ENCODE data around the gene SLC35B4.

The SLC35B4 gene

DNA sequence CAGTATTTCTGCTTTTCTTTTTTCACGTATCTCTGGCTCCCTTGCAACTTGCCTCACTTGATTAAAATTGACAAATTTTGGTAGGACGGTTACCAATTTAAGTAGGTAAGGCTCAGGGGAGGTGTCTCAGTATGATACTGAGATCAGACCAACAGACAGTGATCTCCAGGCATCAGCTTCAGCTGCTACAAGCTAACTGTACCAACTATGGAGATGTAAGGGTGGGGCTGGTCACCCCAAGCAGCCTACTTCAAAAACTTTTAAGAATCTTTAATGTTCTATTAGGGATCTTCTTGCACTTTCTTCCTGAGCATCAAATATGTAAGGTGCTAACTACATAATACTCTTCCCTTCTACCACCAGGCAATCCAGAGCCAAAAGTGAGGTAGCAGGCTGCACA is 26.9 kb downstream of the SLC35B4 start:
- Histone ChIP-seq H3K9me3 (ENCODE audit: control insufficient read depth, insufficient read depth, low read length) (no peaks in the 10 kb centered on the region), H3K4me1 (ENCODE audit: control insufficient read depth, insufficient read depth, low read length) (peaks cover 13% of the 10 kb centered on the region; the same call in 1 of the 2 replicates), H3K9ac (ENCODE audit: low read depth, low read length) (no peak overlapping the region), H3K27ac (ENCODE audit: low read depth, low read length) (no peak overlapping the region), H3K36me3 (ENCODE audit: control insufficient read depth, insufficient read depth, low read length) (peaks cover 12% of the 10 kb centered on the region), H3K4me3 (ENCODE audit: low read depth, low read length) (no peak overlapping the region), H3K27me3 (ENCODE audit: control insufficient read depth, insufficient read depth, low read length) (no peaks in the 10 kb centered on the region)

DNA sequence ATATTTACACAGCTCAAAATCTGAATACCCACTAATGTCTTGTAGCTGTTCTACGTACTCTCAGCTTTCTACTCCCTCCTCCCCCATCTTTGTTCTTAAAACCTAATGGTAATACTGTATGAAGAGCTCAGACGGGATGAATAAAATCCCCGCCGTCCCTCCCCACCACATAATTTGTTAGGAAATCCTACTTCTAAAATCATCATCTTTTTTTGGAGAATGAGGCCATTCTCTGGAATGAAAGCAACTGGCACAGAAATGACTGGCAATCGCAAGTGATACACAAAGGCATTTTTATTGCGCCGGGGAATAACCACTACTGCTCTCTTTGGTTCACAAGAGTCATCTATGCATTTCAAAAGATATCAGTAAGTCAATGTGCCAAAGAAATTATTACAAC is 27.3 kb downstream of the SLC35B4 start:
- Histone ChIP-seq H3K4me3 (ENCODE audit: low read depth, low read length) (no peak overlapping the region), H3K36me3 (ENCODE audit: control insufficient read depth, insufficient read depth, low read length) (peaks cover 8% of the 10 kb centered on the region), H3K27ac (ENCODE audit: low read depth, low read length) (no peak overlapping the region), H3K9me3 (ENCODE audit: control insufficient read depth, insufficient read depth, low read length) (no peaks in the 10 kb centered on the region), H3K27me3 (ENCODE audit: control insufficient read depth, insufficient read depth, low read length) (no peaks in the 10 kb centered on the region), H3K9ac (ENCODE audit: low read depth, low read length) (no peak overlapping the region), H3K4me1 (ENCODE audit: control insufficient read depth, insufficient read depth, low read length) (peaks cover 13% of the 10 kb centered on the region; the same call in 1 of the 2 replicates)

DNA sequence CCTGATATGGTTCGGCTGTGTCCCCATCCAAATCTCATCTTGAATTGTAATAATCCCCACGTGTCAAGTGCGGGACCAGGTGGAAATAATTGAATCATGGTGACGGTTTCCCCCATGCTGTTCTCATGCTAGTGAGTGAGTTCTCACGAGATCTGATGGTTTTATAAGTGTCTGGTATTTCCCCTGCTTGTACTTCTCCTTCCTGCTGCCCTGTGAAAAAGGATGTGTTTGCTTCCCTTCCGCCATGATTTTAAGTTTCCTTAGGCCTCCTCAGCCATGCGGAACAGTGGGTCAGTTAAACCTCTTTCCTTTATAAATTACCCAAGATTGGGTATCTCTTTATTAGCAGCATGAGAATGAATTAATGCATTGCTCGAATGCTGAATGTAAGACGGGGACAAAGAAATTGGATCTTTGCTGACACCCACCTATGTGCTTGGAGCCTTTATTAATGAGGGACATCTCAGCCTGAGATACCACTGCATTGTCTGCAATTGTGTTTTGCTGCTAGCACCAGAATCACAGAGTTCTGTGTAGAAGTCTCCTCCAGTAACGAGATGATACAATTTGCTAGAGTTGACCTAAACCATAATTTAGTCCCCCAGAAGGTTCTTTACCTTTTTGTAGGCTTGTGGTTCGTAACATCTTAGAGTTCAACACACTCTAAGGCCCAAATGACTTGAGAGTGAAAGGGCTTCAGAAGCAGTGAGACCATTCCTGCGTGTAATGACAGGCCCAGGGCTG is 28.6 kb downstream of the SLC35B4 start:
- H3K4me3 ChIP-seq (ENCODE audit: low read depth, low read length): no peak overlapping the region
- 0 out of 2 replicates have a peak, but pooled peaks cover 2% of the 10 kb centered on the region for H3K36me3 ChIP-seq (ENCODE audit: control insufficient read depth, insufficient read depth, low read length)
- no peak overlapping the region for H3K27ac ChIP-seq (ENCODE audit: low read depth, low read length)
- no peak overlapping the region for H3K9ac ChIP-seq (ENCODE audit: low read depth, low read length)
- no peaks in the 10 kb centered on the region for H3K9me3 ChIP-seq (ENCODE audit: control insufficient read depth, insufficient read depth, low read length)
- H3K4me1 ChIP-seq (ENCODE audit: control insufficient read depth, insufficient read depth, low read length): peaks cover 13% of the 10 kb centered on the region; the same call in 1 of the 2 replicates
- no peaks in the 10 kb centered on the region for H3K27me3 ChIP-seq (ENCODE audit: control insufficient read depth, insufficient read depth, low read length)

DNA sequence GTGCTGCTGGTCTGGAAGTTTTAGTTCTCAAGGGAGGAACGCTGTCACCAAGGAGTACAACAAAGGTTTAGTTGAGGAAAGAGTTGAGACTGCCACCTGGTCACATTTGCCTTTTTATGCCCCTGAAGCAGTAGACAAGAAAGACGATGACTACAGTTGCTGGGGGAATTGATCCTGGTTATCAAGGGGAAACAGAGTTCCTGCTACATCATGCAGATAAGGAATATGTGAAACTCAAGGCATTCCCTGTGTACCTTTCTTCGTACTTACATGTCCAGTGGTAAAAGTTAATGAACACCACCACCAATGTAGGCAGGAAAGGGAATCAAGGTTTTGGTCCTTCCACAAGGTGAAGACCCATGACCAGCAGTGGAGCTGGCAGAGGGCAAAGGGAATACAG is 31.8 kb downstream of the SLC35B4 start:
- no peaks in the 10 kb centered on the region for H3K9me3 ChIP-seq (ENCODE audit: control insufficient read depth, insufficient read depth, low read length)
- H3K27ac ChIP-seq (ENCODE audit: low read depth, low read length): no peak overlapping the region
- no peaks in the 10 kb centered on the region for H3K36me3 ChIP-seq (ENCODE audit: control insufficient read depth, insufficient read depth, low read length)
- peaks cover 13% of the 10 kb centered on the region; the same call in 1 of the 2 replicates for H3K4me1 ChIP-seq (ENCODE audit: control insufficient read depth, insufficient read depth, low read length)
- H3K4me3 ChIP-seq (ENCODE audit: low read depth, low read length): no peak overlapping the region
- no peaks in the 10 kb centered on the region for H3K27me3 ChIP-seq (ENCODE audit: control insufficient read depth, insufficient read depth, low read length)
- no peak overlapping the region for H3K9ac ChIP-seq (ENCODE audit: low read depth, low read length)

DNA sequence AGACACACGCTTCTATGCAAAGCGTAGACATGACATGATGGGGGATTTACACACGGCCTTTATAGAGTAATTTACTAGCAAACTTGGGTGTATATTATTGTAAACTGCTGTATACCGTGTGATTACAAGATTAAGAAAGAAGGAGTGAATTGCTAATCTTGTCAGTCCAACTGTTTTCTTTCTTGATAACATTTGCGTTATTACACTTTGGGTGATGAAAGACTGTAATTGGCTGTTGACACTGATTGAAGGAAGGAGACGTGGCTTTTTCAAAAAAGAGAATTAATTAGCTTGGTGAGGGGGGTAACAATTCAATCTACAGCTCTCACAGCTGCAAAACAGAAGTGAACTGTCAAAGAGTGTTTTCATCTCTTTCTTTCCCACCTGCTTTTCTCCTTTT is 32.7 kb downstream of the SLC35B4 start:
- H3K36me3 ChIP-seq (ENCODE audit: control insufficient read depth, insufficient read depth, low read length): no peaks in the 10 kb centered on the region
- H3K27ac ChIP-seq (ENCODE audit: low read depth, low read length): no peak overlapping the region
- no peaks in the 10 kb centered on the region for H3K27me3 ChIP-seq (ENCODE audit: control insufficient read depth, insufficient read depth, low read length)
- H3K4me1 ChIP-seq (ENCODE audit: control insufficient read depth, insufficient read depth, low read length): peaks cover 8% of the 10 kb centered on the region; the same call in 1 of the 2 replicates
- H3K9me3 ChIP-seq (ENCODE audit: control insufficient read depth, insufficient read depth, low read length): no peaks in the 10 kb centered on the region
- no peak overlapping the region for H3K9ac ChIP-seq (ENCODE audit: low read depth, low read length)
- no peak overlapping the region for H3K4me3 ChIP-seq (ENCODE audit: low read depth, low read length)

DNA sequence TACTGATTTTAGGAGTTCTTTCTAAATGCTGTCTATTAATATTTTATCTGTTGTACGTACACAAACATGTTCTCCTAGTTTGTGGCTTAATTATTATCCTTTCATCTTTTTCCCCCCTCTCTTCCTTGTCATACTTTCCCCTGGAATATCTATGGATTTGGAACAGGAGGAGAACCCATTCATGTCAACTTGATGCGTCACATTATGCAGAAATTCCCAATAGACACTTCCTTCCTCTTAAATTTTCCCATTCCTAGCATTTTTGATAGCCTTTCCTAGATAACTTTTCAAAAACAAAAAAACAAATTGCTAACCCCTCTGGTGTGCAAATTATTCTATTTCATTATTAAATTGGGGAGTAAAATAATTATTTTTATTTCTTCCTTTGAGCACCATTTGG is 36.2 kb downstream of the SLC35B4 start:
- Histone ChIP-seq H3K4me3 (ENCODE audit: low read depth, low read length) (no peak overlapping the region), H3K4me1 (ENCODE audit: control insufficient read depth, insufficient read depth, low read length) (peaks cover 10% of the 10 kb centered on the region), H3K9me3 (ENCODE audit: control insufficient read depth, insufficient read depth, low read length) (no peaks in the 10 kb centered on the region), H3K27ac (ENCODE audit: low read depth, low read length) (no peak overlapping the region), H3K9ac (ENCODE audit: low read depth, low read length) (no peak overlapping the region), H3K36me3 (ENCODE audit: control insufficient read depth, insufficient read depth, low read length) (no peaks in the 10 kb centered on the region), H3K27me3 (ENCODE audit: control insufficient read depth, insufficient read depth, low read length) (no peaks in the 10 kb centered on the region)

DNA sequence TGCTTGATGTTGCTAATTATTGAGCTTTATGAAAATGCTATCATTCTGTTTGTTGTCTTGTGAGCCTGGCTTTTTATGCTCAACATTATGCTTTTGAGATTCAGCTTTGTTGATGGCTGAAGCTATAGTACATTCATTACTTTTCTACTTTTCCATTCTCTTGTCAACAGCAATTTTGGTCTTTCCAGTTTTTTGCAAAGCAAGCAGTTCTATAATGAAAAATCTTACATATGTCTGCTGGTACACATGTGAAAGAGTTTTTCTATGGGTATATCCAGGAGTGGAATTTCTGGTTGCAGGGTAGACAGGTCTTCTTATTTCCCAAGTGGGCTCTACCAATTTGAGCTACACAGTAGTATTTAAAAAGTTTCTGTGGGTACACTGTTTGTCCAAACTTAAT is 36.8 kb downstream of the SLC35B4 start:
- Histone ChIP-seq H3K27me3 (ENCODE audit: control insufficient read depth, insufficient read depth, low read length) (no peaks in the 10 kb centered on the region), H3K9me3 (ENCODE audit: control insufficient read depth, insufficient read depth, low read length) (no peaks in the 10 kb centered on the region), H3K4me1 (ENCODE audit: control insufficient read depth, insufficient read depth, low read length) (peaks cover 10% of the 10 kb centered on the region), H3K9ac (ENCODE audit: low read depth, low read length) (no peak overlapping the region), H3K27ac (ENCODE audit: low read depth, low read length) (no peak overlapping the region), H3K36me3 (ENCODE audit: control insufficient read depth, insufficient read depth, low read length) (no peaks in the 10 kb centered on the region), H3K4me3 (ENCODE audit: low read depth, low read length) (no peak overlapping the region)

DNA sequence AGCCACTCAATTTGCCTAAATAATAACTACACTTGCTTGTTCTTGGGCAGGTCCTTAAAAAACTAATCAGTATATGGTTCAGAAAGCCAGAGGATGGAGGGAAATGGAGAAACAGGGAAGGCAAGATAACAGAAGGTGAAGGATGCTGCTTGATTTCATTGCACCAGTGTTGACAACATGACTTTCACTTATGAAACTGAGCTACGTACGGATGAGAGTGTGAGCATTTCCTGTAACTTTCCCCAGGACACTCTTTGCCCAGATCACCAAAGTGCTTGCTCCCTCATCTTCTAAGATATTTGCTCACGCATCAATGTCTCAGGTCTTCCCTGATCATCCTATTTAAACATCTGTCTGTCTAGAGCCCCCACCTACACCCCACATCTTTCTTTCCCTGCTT is 37.4 kb downstream of the SLC35B4 start:
- Histone ChIP-seq H3K27ac (ENCODE audit: low read depth, low read length) (no peak overlapping the region), H3K4me1 (ENCODE audit: control insufficient read depth, insufficient read depth, low read length) (peaks cover 10% of the 10 kb centered on the region), H3K27me3 (ENCODE audit: control insufficient read depth, insufficient read depth, low read length) (no peaks in the 10 kb centered on the region), H3K4me3 (ENCODE audit: low read depth, low read length) (no peak overlapping the region), H3K36me3 (ENCODE audit: control insufficient read depth, insufficient read depth, low read length) (no peaks in the 10 kb centered on the region), H3K9me3 (ENCODE audit: control insufficient read depth, insufficient read depth, low read length) (no peaks in the 10 kb centered on the region), H3K9ac (ENCODE audit: low read depth, low read length) (no peak overlapping the region)

DNA sequence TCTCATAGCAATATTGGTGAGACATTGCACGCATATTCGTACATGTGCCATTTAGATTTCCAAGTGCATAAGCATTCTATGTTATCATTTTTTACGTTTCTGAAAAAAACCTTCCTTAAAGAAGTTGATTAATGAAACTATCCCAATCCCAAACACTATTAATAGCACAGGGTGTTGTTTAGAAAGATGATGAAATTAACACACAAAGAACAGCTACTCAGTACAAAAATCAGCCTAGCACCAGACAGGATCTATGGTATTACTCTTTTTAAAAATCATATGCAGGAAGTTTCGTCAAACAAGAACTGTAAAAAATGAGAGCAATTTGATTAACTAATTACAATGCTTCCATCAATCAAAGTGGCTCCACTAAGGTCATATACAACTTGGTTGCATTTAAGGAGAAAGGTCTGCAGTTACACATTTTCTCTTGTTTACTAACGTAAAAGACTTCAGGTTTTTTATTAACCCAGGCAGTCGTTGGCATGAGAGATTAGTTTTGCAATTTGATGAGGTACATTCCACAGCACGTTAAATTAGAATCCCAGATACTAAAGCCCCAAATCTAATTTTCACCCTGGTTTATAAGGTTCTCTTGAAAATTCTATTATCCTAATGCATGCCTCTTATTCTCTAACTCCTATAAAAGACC is 38.1 kb downstream of the SLC35B4 start:
- no peak overlapping the region for H3K4me3 ChIP-seq (ENCODE audit: low read depth, low read length)
- H3K36me3 ChIP-seq (ENCODE audit: control insufficient read depth, insufficient read depth, low read length): no peaks in the 10 kb centered on the region
- no peak overlapping the region for H3K27ac ChIP-seq (ENCODE audit: low read depth, low read length)
- H3K9me3 ChIP-seq (ENCODE audit: control insufficient read depth, insufficient read depth, low read length): no peaks in the 10 kb centered on the region
- H3K27me3 ChIP-seq (ENCODE audit: control insufficient read depth, insufficient read depth, low read length): no peaks in the 10 kb centered on the region
- no peak overlapping the region for H3K9ac ChIP-seq (ENCODE audit: low read depth, low read length)
- peaks cover 10% of the 10 kb centered on the region for H3K4me1 ChIP-seq (ENCODE audit: control insufficient read depth, insufficient read depth, low read length)

DNA sequence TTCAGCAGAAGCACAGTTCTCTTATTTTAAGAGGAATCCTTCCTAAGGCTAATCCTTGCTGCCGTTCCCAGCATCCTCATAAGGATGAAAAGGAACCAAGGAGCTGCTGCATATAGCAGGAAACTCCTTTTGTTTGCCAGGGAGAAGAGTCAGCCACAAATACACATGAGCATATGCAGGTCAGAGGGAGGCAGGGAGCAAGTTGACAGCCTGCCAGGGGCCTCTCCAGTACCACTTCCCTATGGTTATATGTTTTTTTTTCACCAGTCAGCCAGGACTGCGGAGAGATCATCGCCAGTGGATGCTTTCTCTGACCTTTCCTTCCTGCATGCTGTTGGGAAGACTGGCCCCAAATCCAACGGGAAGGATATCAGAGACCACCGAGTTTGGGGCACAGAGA is 39.8 kb downstream of the SLC35B4 start:
- Histone ChIP-seq H3K4me1 (ENCODE audit: control insufficient read depth, insufficient read depth, low read length) (peaks cover 10% of the 10 kb centered on the region), H3K27me3 (ENCODE audit: control insufficient read depth, insufficient read depth, low read length) (no peaks in the 10 kb centered on the region), H3K4me3 (ENCODE audit: low read depth, low read length) (no peak overlapping the region), H3K9me3 (ENCODE audit: control insufficient read depth, insufficient read depth, low read length) (no peaks in the 10 kb centered on the region), H3K27ac (ENCODE audit: low read depth, low read length) (no peak overlapping the region), H3K36me3 (ENCODE audit: control insufficient read depth, insufficient read depth, low read length) (no peaks in the 10 kb centered on the region), H3K9ac (ENCODE audit: low read depth, low read length) (no peak overlapping the region)

DNA sequence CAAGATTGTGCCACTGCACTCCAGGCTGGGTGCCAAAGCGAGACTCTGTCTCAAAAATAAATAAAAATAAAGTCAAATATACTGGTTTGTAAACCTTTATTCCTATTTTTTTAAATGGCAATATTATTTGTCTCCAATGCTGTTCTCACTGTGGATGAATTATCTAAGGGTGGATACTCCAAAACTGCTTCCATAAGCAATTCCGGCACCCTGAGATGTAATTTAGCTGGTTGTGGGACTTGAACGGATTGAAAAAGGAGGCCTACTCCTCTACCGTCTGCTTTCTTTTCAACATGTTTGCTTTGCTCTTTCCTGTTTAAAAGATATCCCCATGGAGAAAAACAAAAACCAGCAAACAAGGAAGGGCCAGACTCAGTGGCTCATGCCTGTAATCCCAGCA is 54.4 kb downstream of the SLC35B4 start:
- Histone ChIP-seq H3K9ac (ENCODE audit: low read depth, low read length) (no peak overlapping the region), H3K27ac (ENCODE audit: low read depth, low read length) (no peak overlapping the region), H3K4me3 (ENCODE audit: low read depth, low read length) (no peak overlapping the region), H3K4me1 (ENCODE audit: control insufficient read depth, insufficient read depth, low read length) (no peaks in the 10 kb centered on the region), H3K27me3 (ENCODE audit: control insufficient read depth, insufficient read depth, low read length) (no peaks in the 10 kb centered on the region), H3K36me3 (ENCODE audit: control insufficient read depth, insufficient read depth, low read length) (no peaks in the 10 kb centered on the region), H3K9me3 (ENCODE audit: control insufficient read depth, insufficient read depth, low read length) (no peaks in the 10 kb centered on the region)

Measured in HUES48 (cell line).